Measurements from ENCODE around the gene GMCL2. TPM values are rescaled to one million over a fixed set of nuclear protein-coding genes. Genes with fewer than 3 reads are reported as not detected.
A peak's percentile ranks its signal among the peaks of the same experiment; 100 is the strongest.

GMCL2 gene
- total and polyA plus RNA-seq, 9 of the 15 experiments (the other 6 are each of a cell fraction or from before 2014, with no cell fraction given) = 0.04 TPM; not detected in 8

- Histone ChIP-seq H3K4me1 (replicated peaks in 1 of 2; ENCODE audit: control insufficient read depth in 2 of 2, insufficient read depth in 2 of 2, low read length in 2 of 2) (peaks cover 38 to 46% of the 10 kb centered on the region in 2 experiments), H3K9ac (ENCODE audit: insufficient read depth in 1 of 2, low read depth in 2 of 2, low read length in 2 of 2) (peak overlapping the region; percentile 87 to 98), H4K20me1 (replicated peaks; ENCODE audit: control insufficient read depth, insufficient read depth, low read length) (no peaks in the 10 kb centered on the region), H3K79me2 (ENCODE audit: control insufficient read depth, insufficient read depth, low read length) (peaks cover 35% of the 10 kb centered on the region), H3K9me3 (replicated peaks; ENCODE audit: control insufficient read depth, insufficient read depth, low read depth, low read length) (no peaks in the 10 kb centered on the region), H3K4me3 (peak overlapping the region; percentile 93), H3K36me3 (ENCODE audit: control insufficient read depth, insufficient read depth, low read length) (peaks cover 33% of the 10 kb centered on the region), H3K9me1 (ENCODE audit: control insufficient read depth, insufficient read depth, low read length) (no peaks in the 10 kb centered on the region), H2AFZ (ENCODE audit: low read depth, low read length) (peak overlapping the region; percentile 97), H3K4me2 (ENCODE audit: insufficient read depth, low read length) (peak overlapping the region; percentile 98), H3K27me3 (ENCODE audit: control insufficient read depth in 2 of 2, insufficient read depth in 2 of 2, low read length in 2 of 2) (no peaks in the 10 kb centered on the region), H3K27ac (ENCODE audit: extremely low read depth, low read depth, low read length) (peak overlapping the region; percentile 87)
- in situ Hi-C loops (cut with MboI) (no loop called here), intact Hi-C loops (cut with micrococcal nuclease) (no loop called here)
- WGBS (ENCODE audit: insufficient coverage, low coverage, missing lambda C conversion rate) = 55% methylated on average over 11 of the region's 11 CpGs
- DNase-seq (ENCODE audit: extremely low read depth in 1 of 4, low spot score in 3 of 4) = no peak
- ChIA-PET CTCF (ENCODE audit: low intra/inter-chr PET ratio) (no interaction called here), POLR2A (interaction anchor here (0.8 to 13.2 kb wide), 4 partner anchors 11 to 29 kb away, joined by 3 to 162 read pairs (median 11); partner anchors contain the start of gene HNRNPAB)
- TSS peak; percentile 60 for BruUV-seq (replicated peaks)
- ATAC-seq = no peak
- FAIRE-seq = no peak
- no peak for TF ChIP-seq RBM22 (IDR thresholded peaks at IDR 0.05; ENCODE audit: low read depth, low read length, poor library complexity, severe bottlenecking)
- peak; percentile 37; the same call in 1 of the 2 replicates for TF ChIP-seq ESRRA (IDR thresholded peaks at IDR 0.05; ENCODE audit: borderline replicate concordance, low read depth)
- no peak for TF ChIP-seq RBBP5 (IDR thresholded peaks at IDR 0.05; ENCODE audit: borderline replicate concordance, insufficient read depth, low read length, poor library complexity, severe bottlenecking)
- no peak for TF ChIP-seq GATA2 (CRISPR knock-in tag; IDR thresholded peaks at IDR 0.05)
- no peak for TF ChIP-seq ZNF232 (CRISPR knock-in tag; IDR thresholded peaks at IDR 0.05)
- TF ChIP-seq AFF1 (IDR thresholded peaks at IDR 0.05; ENCODE audit: low read depth in 1 of 2, partially characterized antibody in 2 of 2) = no peak
- no peak for TF ChIP-seq HDAC2 (IDR thresholded peaks at IDR 0.05)
- TF ChIP-seq ZBTB11 (CRISPR knock-in tag; IDR thresholded peaks at IDR 0.05) = 0 out of 6 replicates have a peak, but pooled peaks of 1 of the 3 experiments have one; percentile 26
- 0 out of 2 replicates have a peak, but pooled peaks have one; percentile 40 for TF ChIP-seq PTBP1 (IDR thresholded peaks at IDR 0.05; ENCODE audit: low read depth, low read length)
- no peak for TF ChIP-seq SNAPC5 (CRISPR knock-in tag; IDR thresholded peaks at IDR 0.05)
- no peak for TF ChIP-seq THRA (IDR thresholded peaks at IDR 0.05)
- no peak for TF ChIP-seq RBM17 (IDR thresholded peaks at IDR 0.05; ENCODE audit: borderline replicate concordance, low read depth, low read length)
Observed at GRCh38 chr5:178232920-178233429, 45.8 kb upstream of the GMCL2 start.

All from K562 (cell line).